Measurements from ENCODE around the gene ABHD2. TPM values are rescaled to one million over a fixed set of nuclear protein-coding genes. Genes with fewer than 3 reads are reported as not detected.
A peak's percentile ranks its signal among the peaks of the same experiment; 100 is the strongest.

ABHD2 gene
- total and polyA plus RNA-seq, 9 of the 15 experiments (the other 6 are each of a cell fraction or from before 2014, with no cell fraction given), result 16.9 to 99.8 (median 47.5) TPM

DNA sequence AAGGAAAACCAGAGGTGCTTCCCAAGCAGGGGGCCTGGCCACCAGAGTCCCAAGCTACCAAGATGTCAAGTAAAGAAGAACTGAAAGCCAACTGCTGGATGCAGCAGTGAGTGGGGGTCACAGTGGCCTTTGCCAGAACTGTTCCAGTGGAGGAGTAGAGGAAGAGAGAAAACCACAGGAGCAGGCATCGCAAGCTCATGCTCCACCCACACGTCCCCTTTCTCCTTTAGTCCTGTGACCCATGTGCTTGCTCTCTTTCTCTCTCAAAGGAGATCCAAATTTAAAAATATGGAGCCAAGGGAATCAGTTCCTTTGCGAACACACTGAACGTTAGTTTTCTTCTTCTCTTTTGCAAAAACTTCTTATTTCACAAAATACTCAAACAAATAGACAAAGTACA lies 12.4 kb upstream of the ABHD2 start (continued):
- TF ChIP-seq, protein P1, sequence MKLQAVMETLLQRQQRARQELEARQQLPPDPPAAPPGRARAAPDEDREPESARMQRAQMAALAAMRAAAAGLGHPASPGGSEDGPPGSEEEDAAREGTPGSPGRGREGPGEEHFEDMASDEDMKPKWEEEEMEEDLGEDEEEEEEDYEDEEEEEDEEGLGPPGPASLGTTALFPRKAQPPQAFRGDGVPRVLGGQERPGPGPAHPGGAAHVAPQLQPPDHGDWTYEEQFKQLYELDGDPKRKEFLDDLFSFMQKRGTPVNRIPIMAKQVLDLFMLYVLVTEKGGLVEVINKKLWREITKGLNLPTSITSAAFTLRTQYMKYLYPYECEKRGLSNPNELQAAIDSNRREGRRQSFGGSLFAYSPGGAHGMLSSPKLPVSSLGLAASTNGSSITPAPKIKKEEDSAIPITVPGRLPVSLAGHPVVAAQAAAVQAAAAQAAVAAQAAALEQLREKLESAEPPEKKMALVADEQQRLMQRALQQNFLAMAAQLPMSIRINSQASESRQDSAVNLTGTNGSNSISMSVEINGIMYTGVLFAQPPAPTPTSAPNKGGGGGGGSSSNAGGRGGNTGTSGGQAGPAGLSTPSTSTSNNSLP (IDR thresholded peaks at IDR 0.05; ENCODE audit: borderline replicate concordance, low read depth, low read length), result no peak
- no peak for TF ChIP-seq SPI1 (IDR thresholded peaks at IDR 0.05; ENCODE audit: borderline replicate concordance, low read depth, low read length)
- TF ChIP-seq PHF21A (IDR thresholded peaks at IDR 0.05; ENCODE audit: borderline replicate concordance, low read depth), result no peak
- TF ChIP-seq, protein P2, sequence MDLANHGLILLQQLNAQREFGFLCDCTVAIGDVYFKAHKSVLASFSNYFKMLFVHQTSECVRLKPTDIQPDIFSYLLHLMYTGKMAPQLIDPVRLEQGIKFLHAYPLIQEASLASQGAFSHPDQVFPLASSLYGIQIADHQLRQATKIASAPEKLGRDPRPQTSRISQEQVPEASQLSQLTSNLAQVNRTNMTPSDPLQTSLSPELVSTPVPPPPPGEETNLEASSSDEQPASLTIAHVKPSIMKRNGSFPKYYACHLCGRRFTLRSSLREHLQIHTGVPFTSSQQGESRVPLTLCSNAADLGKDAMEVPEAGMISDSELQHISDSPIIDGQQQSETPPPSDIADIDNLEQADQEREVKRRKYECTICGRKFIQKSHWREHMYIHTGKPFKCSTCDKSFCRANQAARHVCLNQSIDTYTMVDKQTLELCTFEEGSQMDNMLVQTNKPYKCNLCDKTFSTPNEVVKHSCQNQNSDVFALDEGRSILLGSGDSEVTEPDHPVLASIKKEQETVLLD (IDR thresholded peaks at IDR 0.05), result no peak
- TF ChIP-seq ZNF551 (CRISPR knock-in tag; IDR thresholded peaks at IDR 0.05), result no peak
- no peak for TF ChIP-seq C11orf30 (IDR thresholded peaks at IDR 0.05; ENCODE audit: low read depth)
- TF ChIP-seq NR3C1 (CRISPR knock-in tag; IDR thresholded peaks at IDR 0.05), result no peak
- 0 out of 2 replicates have a peak, but pooled peaks have one; percentile 45 for TF ChIP-seq ZNF311 (CRISPR knock-in tag; IDR thresholded peaks at IDR 0.05)
- no peak for TF ChIP-seq TOE1 (IDR thresholded peaks at IDR 0.05; ENCODE audit: borderline replicate concordance)
- no peak for TF ChIP-seq TOE1 (CRISPR knock-in tag; IDR thresholded peaks at IDR 0.05; ENCODE audit: borderline replicate concordance, low read depth)
- no peak for TF ChIP-seq RFX5 (IDR thresholded peaks at IDR 0.05; ENCODE audit: low read depth, low read length)
- no peak for TF ChIP-seq IRF2 (CRISPR knock-in tag; IDR thresholded peaks at IDR 0.05)
- TF ChIP-seq, protein P3, sequence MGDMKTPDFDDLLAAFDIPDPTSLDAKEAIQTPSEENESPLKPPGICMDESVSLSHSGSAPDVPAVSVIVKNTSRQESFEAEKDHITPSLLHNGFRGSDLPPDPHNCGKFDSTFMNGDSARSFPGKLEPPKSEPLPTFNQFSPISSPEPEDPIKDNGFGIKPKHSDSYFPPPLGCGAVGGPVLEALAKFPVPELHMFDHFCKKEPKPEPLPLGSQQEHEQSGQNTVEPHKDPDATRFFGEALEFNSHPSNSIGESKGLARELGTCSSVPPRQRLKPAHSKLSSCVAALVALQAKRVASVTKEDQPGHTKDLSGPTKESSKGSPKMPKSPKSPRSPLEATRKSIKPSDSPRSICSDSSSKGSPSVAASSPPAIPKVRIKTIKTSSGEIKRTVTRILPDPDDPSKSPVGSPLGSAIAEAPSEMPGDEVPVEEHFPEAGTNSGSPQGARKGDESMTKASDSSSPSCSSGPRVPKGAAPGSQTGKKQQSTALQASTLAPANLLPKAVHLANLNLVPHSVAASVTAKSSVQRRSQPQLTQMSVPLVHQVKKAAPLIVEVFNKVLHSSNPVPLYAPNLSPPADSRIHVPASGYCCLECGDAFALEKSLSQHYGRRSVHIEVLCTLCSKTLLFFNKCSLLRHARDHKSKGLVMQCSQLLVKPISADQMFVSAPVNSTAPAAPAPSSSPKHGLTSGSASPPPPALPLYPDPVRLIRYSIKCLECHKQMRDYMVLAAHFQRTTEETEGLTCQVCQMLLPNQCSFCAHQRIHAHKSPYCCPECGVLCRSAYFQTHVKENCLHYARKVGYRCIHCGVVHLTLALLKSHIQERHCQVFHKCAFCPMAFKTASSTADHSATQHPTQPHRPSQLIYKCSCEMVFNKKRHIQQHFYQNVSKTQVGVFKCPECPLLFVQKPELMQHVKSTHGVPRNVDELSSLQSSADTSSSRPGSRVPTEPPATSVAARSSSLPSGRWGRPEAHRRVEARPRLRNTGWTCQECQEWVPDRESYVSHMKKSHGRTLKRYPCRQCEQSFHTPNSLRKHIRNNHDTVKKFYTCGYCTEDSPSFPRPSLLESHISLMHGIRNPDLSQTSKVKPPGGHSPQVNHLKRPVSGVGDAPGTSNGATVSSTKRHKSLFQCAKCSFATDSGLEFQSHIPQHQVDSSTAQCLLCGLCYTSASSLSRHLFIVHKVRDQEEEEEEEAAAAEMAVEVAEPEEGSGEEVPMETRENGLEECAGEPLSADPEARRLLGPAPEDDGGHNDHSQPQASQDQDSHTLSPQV (IDR thresholded peaks at IDR 0.05), result peak; percentile 70
- no peak for TF ChIP-seq CREBBP (IDR thresholded peaks at IDR 0.05; ENCODE audit: low read depth, low read length)
- TF ChIP-seq LCOR (CRISPR knock-in tag; IDR thresholded peaks at IDR 0.05), result no peak
- TF ChIP-seq TCFL5 (CRISPR knock-in tag; conservative IDR thresholded peaks at IDR 0.05), result 0 out of 2 replicates have a peak, but pooled peaks have one; percentile 62
- TF ChIP-seq MEIS2 (IDR thresholded peaks at IDR 0.05; ENCODE audit: partially characterized antibody), result no peak
- no peak for TF ChIP-seq HNRNPH1 (optimal IDR thresholded peaks at IDR 0.05; ENCODE audit: low read depth, low read length)
- peak; percentile 33 for TF ChIP-seq CXXC5 (CRISPR knock-in tag; IDR thresholded peaks at IDR 0.05)
- no peak for TF ChIP-seq PHB (CRISPR knock-in tag; IDR thresholded peaks at IDR 0.05)
